ENCODE results near the gene VCPKMT.

The VCPKMT gene

GRCh38 chr14:50116181-50116956 lies at the start of gene VCPKMT:
TSS of gene VCPKMT (minus strand) at chr14:50116572. CDS start at chr14:50116552, 20 bp downstream.
- TF ChIP-seq YY1 (IDR thresholded peaks at IDR 0.05; ENCODE audit: low read depth): peak; percentile 98
- TF ChIP-seq USF1 (IDR thresholded peaks at IDR 0.05): no peak
- TF ChIP-seq, protein P1, sequence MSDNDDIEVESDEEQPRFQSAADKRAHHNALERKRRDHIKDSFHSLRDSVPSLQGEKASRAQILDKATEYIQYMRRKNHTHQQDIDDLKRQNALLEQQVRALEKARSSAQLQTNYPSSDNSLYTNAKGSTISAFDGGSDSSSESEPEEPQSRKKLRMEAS (IDR thresholded peaks at IDR 0.05): peak; percentile 87
- TF ChIP-seq NFIC (IDR thresholded peaks at IDR 0.05): peak; percentile 44
- TF ChIP-seq EP300 (IDR thresholded peaks at IDR 0.05; ENCODE audit: borderline replicate concordance): peak; percentile 31; the same call in 1 of the 2 replicates
- TF ChIP-seq TAF1 (IDR thresholded peaks at IDR 0.05; ENCODE audit: low read depth): peak; percentile 98
- TF ChIP-seq FOXM1 (IDR thresholded peaks at IDR 0.05; ENCODE audit: borderline replicate concordance, low read depth): peak; percentile 17; the same call in 1 of the 2 replicates
- peak; percentile 93 for TF ChIP-seq CREB1 (IDR thresholded peaks at IDR 0.05; ENCODE audit: low read depth)
- TF ChIP-seq ZBTB7A (IDR thresholded peaks at IDR 0.05; ENCODE audit: low read depth): no peak
- TF ChIP-seq TEAD4 (IDR thresholded peaks at IDR 0.05): 0 out of 2 replicates have a peak, but pooled peaks have one; percentile 14
- peak; percentile 55; the same call in 1 of the 2 replicates for TF ChIP-seq TCF12 (IDR thresholded peaks at IDR 0.05; ENCODE audit: low read depth)
- TF ChIP-seq RAD21 (IDR thresholded peaks at IDR 0.05; ENCODE audit: low read depth): no peak
- TF ChIP-seq EGR1 (IDR thresholded peaks at IDR 0.05): peak; percentile 54

GRCh38 chr14:50156111-50156510 lies 39.7 kb upstream of the VCPKMT start:
- TF ChIP-seq TEAD4 (IDR thresholded peaks at IDR 0.05) (no peak), RAD21 (IDR thresholded peaks at IDR 0.05; ENCODE audit: low read depth) (no peak), FOXM1 (IDR thresholded peaks at IDR 0.05; ENCODE audit: borderline replicate concordance, low read depth) (no peak), EP300 (IDR thresholded peaks at IDR 0.05; ENCODE audit: borderline replicate concordance) (no peak), CEBPB (IDR thresholded peaks at IDR 0.05) (no peak), USF1 (IDR thresholded peaks at IDR 0.05) (no peak), YY1 (IDR thresholded peaks at IDR 0.05; ENCODE audit: low read depth) (no peak), EGR1 (IDR thresholded peaks at IDR 0.05) (no peak), CREB1 (IDR thresholded peaks at IDR 0.05; ENCODE audit: low read depth) (no peak), TCF12 (IDR thresholded peaks at IDR 0.05; ENCODE audit: low read depth) (no peak), TAF1 (IDR thresholded peaks at IDR 0.05; ENCODE audit: low read depth) (no peak), ZBTB7A (IDR thresholded peaks at IDR 0.05; ENCODE audit: low read depth) (no peak), NFIC (IDR thresholded peaks at IDR 0.05) (no peak), REST (IDR thresholded peaks at IDR 0.05; ENCODE audit: low read depth) (no peak)
- TF ChIP-seq, protein P1 (IDR thresholded peaks at IDR 0.05): no peak

DNA sequence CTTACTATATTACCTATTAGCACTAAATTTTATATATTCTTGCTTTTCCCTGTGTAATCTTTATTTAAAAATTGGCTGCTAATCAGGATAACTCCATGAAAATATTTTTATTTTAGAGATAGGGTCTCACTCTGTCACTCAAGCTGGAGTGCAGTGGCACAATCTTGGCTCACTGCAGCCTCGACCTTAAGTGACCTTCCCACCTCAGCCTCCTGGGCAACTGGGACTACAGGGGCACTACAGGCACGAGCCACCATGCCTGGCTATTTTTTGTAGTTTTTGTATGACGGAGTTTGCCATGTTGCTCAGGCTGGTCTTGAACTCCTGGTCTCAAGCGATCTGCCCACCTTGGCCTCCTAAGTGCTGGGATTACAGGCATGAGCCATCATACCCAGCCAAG lies 32.4 kb upstream of the VCPKMT start:
- no peak for TF ChIP-seq FOXM1 (IDR thresholded peaks at IDR 0.05; ENCODE audit: borderline replicate concordance, low read depth)
- TF ChIP-seq RAD21 (IDR thresholded peaks at IDR 0.05; ENCODE audit: low read depth): no peak
- no peak for TF ChIP-seq ZBTB7A (IDR thresholded peaks at IDR 0.05; ENCODE audit: low read depth)
- no peak for TF ChIP-seq CREB1 (IDR thresholded peaks at IDR 0.05; ENCODE audit: low read depth)
- no peak for TF ChIP-seq USF1 (IDR thresholded peaks at IDR 0.05)
- TF ChIP-seq NFIC (IDR thresholded peaks at IDR 0.05): no peak
- no peak for TF ChIP-seq TCF12 (IDR thresholded peaks at IDR 0.05; ENCODE audit: low read depth)
- TF ChIP-seq CEBPB (IDR thresholded peaks at IDR 0.05): no peak
- no peak for TF ChIP-seq EP300 (IDR thresholded peaks at IDR 0.05; ENCODE audit: borderline replicate concordance)
- no peak for TF ChIP-seq EGR1 (IDR thresholded peaks at IDR 0.05)
- no peak for TF ChIP-seq TEAD4 (IDR thresholded peaks at IDR 0.05)
- TF ChIP-seq TAF1 (IDR thresholded peaks at IDR 0.05; ENCODE audit: low read depth): no peak
- TF ChIP-seq YY1 (IDR thresholded peaks at IDR 0.05; ENCODE audit: low read depth): no peak
- TF ChIP-seq REST (IDR thresholded peaks at IDR 0.05; ENCODE audit: low read depth): no peak
- TF ChIP-seq, protein P1 (IDR thresholded peaks at IDR 0.05): no peak

GRCh38 chr14:50139192-50139591 lies 22.8 kb upstream of the VCPKMT start:
- no peak for TF ChIP-seq NFIC (IDR thresholded peaks at IDR 0.05)

DNA sequence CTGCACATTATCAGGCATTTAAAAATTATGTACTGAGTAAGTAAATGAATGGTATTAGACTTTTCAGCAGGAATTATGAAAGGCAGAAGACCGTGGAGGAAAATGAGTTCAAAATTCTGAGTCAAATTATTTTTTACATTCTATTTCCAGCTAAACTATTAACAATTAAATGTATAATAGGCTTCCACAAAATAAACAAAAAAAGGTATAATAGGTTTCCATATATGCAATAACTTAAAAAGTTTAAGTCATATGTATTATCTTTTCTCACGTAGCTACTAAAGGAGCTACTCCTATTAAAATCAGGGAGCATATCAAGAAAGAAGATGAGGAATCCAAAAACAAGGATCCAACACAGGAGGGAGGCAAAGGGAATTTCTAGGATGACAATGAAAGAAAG lies 11.4 kb upstream of the VCPKMT start:
- TF ChIP-seq REST (IDR thresholded peaks at IDR 0.05; ENCODE audit: low read depth): no peak
- TF ChIP-seq, protein P1 (IDR thresholded peaks at IDR 0.05): no peak
